Measurements from ENCODE around the gene ARID3B.
A peak's percentile ranks its signal among the peaks of the same experiment; 100 is the strongest.
"Not testable (repeated sequence)": the region's sequence is repeated elsewhere in the genome, so short reads cannot be mapped to it uniquely, and the experiment has no call there.

ARID3B gene

DNA sequence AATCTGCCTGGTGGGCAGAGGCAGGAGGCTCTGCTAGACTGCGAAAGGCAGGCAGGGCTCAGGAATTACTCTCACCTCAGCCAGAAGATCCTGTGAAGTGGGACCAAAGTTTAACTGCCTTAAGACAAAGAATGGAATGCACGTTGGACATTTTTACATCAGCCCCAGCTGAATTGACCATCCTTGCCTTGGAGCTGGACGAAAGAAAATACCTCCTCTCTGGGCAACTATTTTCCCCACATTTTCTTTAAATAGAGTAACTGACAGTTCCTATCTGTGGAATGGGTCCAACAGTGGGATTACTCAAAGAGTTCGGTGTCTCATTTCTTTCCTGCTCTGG lies 28.7 kb downstream of the ARID3B start:
- no peak for DNase-seq

- DNase-seq: no peak
These were observed 30.2 kb downstream of the ARID3B start for GRCh38 chr15:74571191-74571590.

DNA sequence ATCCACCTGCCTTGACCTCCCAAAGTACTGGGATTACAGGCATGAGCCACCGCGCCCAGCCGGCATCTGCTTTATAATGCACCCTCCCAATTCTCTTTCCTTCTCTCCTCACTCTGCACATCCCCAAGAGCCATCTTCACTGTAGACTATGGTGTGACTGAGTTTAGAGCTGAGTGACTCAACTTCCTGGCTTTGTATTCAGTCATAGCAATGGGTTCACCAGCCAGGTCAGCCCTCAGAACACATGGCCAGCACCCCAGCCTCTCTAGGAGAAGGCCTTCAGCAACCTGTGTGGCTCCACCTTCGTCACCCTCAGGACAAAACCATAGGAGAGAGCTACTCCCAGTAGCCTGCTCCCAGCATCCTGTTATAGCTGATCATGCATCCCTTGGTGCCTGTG lies 33.0 kb downstream of the ARID3B start:
- DNase-seq: no peak

DNA sequence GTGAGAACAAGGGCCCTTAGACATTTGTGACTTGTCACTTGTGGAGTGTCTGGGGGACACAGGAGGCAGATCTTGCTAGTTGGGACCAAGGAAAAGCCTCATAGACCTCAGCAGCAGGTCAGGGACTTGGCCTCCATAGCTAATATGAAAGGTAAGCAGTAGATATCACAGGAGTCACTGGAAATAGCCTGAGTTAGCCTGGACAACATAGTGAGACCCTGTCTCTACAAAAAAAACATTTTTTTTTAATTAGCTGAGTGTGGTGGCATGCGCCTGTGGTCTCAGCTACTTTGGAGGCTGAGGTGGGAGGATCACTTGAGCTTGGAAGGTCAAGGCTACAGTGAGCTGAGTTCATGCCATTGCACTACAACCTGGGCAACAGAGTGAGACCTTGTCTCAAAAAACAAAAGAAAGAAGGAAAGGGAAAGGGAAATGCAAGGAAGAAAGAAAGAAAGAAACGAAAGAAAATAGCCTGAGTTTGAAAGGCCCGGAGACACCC lies 37.5 kb downstream of the ARID3B start:
- DNase-seq: no peak

DNA sequence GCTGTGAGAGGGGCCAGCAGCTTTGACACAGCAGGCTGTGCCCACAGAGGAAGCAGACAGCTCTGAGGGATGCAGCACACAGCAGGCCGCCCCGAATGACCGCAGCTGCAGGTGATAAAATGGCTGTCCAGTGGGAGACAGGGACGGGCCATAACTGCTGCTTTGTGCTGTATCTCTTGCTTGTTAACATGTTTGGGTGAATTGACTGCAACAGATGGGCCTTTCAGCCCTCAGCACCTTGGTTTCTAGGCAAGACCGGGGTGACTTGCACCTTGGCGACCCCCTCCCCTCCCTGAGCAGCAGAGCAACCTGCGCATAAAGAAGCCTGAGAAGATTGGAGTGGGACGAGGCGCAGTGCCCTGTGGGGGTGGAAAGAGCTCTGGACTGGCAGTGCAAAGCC lies 38.0 kb downstream of the ARID3B start:
- DNase-seq: no peak

DNA sequence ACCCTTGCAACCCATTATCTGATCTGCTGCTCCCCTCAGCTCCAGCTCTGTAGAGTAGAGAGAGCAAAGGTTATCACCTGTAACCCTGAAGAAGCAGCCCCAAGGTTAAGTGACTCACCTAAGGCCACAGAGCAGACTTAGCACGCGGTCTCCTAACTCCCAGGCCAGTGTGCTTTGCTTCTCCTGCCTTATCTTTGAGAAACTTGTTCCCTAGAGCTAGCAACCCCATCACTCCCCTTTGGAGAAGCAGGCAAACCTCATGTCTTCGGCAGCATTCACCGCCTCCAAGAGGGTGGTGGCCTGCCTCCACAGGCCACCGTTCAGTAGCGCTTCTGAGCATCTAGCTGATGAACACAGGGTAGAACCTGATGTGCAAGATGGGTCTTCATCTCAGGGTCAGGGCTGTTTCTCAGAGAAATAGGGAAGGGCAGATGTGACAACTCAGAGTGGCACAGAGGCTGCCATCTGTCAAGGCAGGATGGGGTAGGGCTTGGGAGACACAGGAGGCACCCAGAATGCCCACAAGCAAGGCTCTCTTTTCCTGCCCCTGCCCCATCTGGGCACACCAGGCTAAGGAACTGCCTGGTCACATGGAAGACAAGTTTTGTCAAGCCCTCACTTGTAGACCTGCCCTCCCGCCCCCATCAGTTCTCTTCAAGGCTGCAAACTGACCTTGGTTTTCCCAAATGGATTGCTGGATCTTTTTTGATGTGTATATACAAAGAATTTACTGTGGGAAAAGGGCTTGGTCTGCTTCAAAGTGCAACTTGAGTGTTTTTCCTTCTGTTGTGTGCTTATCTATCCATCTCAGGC lies 39.7 kb downstream of the ARID3B start:
- no peak for DNase-seq

DNA sequence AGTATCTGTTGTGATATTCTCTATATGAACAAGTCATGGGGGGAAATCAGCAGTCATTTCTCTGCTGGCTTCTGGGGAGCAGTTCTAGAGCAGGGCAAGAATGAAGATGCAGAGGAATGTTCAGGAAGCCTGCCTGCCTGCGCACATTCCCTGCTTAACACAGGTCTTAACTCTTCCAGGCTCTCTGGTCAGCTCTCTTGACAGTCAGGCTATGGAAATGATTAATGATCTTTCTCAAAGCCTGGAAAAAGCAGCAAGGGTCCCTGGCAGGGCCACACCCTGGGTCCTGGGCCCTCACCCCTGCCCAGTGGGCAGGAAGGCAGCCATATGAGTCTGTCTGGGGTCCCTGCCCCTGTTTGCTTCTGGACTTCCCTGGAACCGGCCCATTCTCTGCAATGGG lies 43.2 kb downstream of the ARID3B start:
- no peak for DNase-seq

- DNase-seq: no peak
These were observed 43.8 kb downstream of the ARID3B start for GRCh38 chr15:74584779-74585178.

GRCh38 chr15:74585191-74585590 lies 44.2 kb downstream of the ARID3B start:
- no peak for DNase-seq

DNA sequence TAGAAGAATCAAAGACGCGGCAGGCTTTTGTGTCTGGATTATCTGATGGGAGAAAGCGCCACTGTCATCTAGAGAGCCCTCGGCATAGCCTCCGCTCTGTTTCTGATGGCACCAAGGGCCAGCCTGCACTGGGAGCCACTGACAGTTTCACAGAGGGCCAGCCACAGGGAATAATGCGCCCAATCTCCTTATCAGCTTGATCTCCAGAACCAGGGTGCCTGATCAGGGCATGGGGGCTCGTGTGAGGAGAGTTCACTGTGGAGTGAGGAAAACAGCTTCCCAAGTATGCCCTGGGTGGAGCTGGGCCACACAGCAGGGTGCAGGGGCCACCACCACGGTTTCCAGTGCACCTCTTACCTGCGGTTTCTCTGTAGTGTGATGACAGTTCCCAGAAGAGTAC lies 44.8 kb downstream of the ARID3B start:
- DNase-seq: no peak

- no peak for DNase-seq
These were observed 48.8 kb downstream of the ARID3B start for GRCh38 chr15:74589826-74590225.

- DNase-seq: no peak
These were observed 51.2 kb downstream of the ARID3B start for GRCh38 chr15:74592222-74592621.

GRCh38 chr15:74593122-74593521 lies 52.1 kb downstream of the ARID3B start:
- DNase-seq: no peak

GRCh38 chr15:74594455-74594854 lies 53.4 kb downstream of the ARID3B start:
- no peak for DNase-seq

DNA sequence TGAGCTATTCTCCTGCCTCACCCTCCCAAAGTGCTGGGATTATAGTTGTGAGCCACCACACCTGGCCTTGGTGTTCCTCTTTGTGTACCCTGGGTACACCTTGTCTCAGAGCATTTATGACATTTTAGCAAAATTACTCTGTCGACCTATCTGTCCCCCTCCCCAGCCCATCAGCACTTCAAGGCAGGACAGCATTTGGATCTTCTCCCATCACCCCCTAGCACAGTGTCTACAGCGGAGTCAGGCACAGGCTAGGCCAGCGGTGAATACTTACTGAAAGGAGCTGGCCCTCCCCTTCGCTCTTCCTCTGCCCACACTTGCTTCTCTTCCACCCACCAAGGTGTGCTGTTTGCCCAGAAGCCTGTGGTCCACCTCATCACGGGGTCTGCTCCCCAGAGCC lies 54.3 kb downstream of the ARID3B start:
- DNase-seq: no peak

GRCh38 chr15:74596736-74597135 lies 55.7 kb downstream of the ARID3B start:
- not testable (repeated sequence) for DNase-seq

DNA sequence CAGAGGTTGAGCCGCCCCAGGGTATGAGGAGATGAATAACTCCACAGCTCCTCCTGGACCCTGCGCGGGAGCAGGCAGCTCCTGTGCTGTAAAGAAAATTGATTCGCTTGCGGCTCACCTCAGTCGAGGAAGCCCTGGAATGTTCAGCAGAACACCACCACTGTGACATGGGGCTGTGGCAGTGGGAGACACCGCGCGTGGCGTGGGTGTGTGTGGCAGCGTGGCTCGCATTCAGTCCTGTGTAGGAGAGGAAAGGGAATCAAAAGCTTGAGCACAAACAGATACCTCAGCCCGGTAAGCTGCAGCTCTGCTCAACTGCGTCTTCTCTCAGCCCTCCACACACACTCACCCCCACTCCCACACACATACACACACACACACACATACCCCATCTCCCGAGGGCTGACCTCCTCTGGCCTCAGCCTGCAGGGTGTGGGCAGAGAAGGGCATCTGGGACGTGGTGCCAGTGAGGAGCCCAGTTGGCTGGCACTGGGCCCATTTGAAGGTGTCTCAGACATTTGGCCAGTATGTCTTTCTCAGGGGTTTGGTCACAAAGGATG lies 56.2 kb downstream of the ARID3B start:
- DNase-seq: not testable (repeated sequence)

- peak; percentile 38 for DNase-seq
These were observed 57.3 kb downstream of the ARID3B start for GRCh38 chr15:74598126-74598842.

DNA sequence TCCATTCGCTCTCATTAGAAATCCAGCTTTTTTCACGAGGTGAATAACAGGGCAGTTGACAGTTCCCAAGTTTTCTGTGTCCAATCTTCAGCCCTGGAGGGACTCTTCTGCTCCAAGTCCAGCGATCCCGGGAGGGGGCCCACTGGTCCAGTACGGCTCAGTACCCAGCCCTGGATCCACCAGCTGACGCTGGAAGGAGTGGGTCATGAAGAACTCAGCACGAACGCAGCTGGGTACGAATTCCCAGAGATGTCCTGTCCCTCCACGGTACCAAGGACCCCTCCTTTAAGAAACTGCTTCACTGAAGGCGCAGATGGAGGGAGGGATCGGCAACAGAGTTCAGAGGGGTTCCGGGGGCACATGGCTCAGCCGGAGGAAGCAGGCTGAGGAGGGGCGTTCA lies 58.1 kb downstream of the ARID3B start:
- DNase-seq: no peak

DNA sequence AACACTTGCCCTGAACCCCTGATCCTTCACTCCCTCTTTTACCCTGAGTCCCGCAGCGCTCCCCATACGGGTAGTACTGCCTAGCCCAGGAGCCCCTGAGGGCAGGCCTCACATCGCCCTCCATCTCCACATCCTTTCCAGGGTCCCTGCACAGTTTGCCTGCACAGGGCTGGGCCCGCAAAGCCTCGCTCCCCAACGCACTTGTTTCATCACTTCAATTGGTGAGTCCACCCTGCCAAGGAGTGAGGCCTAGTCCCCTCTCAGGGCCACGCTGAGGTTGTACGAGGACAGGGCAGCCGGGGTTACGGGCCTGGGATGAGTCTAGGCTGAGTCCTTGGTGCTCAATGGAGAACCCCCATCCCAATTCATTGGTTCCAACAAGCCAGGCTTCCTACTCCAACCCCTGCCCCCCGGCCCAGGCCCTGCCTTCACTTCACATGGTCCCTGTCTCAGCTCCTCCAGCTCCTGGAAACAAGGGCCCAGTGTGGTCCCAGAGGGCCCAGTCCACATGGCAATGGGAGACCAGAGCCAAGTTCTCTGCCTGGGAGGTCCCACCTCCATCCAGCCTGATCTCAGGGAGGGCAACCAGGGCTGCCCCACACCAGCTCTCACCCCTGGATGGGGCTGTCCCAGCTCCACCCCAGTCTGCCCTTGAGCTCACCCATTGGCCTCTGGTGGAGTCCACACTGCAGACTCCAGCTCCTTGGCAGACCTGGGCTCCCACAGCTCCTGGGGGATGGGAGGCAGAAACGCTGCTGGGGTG lies 62.2 kb downstream of the ARID3B start:
- no peak for DNase-seq

GRCh38 chr15:74603789-74604705 lies 63.0 kb downstream of the ARID3B start:
- no peak for DNase-seq

Measured in NCI-H1694 treated with DMSO at 0.1 percent for 48 hours (cell line).